Adrenal gland (tissue), 12 donors: Measurements from ENCODE around the gene LTB. TPM values are rescaled to one million over a fixed set of nuclear protein-coding genes. Genes with fewer than 3 reads are reported as not detected.
"Not testable (repeated sequence)": the region's sequence is repeated elsewhere in the genome, so short reads cannot be mapped to it uniquely, and the experiment has no call there.

Experiments used
- DNase-seq, 7 donors: peaks; one replicate each; pipeline ENCODE4 v3.0.0-alpha.2; 2019 to 2020
- H3K27ac ChIP-seq, 5 donors: fragments of 200-600 bp; sonication (generic) in 4 of 5; 1 replicate in 3 of 5; 2 replicates in 2 of 5; pipeline versions ENCODE4 v1.5.1 to v1.8.0; 2016 to 2020; ENCODE audit warnings: mild to moderate bottlenecking in 1 of 5
- H3K27me3 ChIP-seq: fragments of 200-600 bp; 2 replicates; pipeline ENCODE4 v1.8.0; 2021
- H3K36me3 ChIP-seq, 2 donors: fragments of 200-600 bp; replicated peaks in 1 of 2; 1 replicate in 1 of 2; 2 replicates in 1 of 2; pipeline versions ENCODE4 v1.5.1 to v1.8.0; 2018 to 2022
- H3K4me1 ChIP-seq, 2 donors: fragments of 200-600 bp; replicated peaks in 1 of 2; 1 replicate in 1 of 2; 2 replicates in 1 of 2; pipeline versions ENCODE4 v1.5.1 to v1.8.0; 2018 to 2021
- H3K4me3 ChIP-seq, 4 donors: fragments of 200-600 bp; sonication (generic) in 3 of 4; one replicate each; pipeline ENCODE4 v1.5.1; 2016 to 2018
- H3K9me3 ChIP-seq, 3 donors: fragments of 200-600 bp; sonication (generic) in 1 of 3; replicated peaks in 1 of 3; 1 replicate in 2 of 3; 2 replicates in 1 of 3; pipeline versions ENCODE4 v1.5.1 to v1.8.0; 2016 to 2021
- CTCF ChIP-seq, 6 experiments: fragments of 450-650 bp in 4 of 6; fragments of 200-600 bp in 2 of 6; sonication (generic) in 1 of 6; IDR thresholded peaks; 1 replicate in 5 of 6; 2 replicates in 1 of 6; pipeline versions ENCODE4 v1.5.1 to v1.8.0; 2016 to 2021; ENCODE audit warnings: antibody characterized with exemption in 6 of 6, mild to moderate bottlenecking in 2 of 6, moderate library complexity in 1 of 6
- POLR2A ChIP-seq, 2 donors: fragments of 450-650 bp; IDR thresholded peaks; one replicate each; pipeline ENCODE4 v1.6.1; 2017; ENCODE audit warnings: antibody characterized with exemption in 2 of 2, mild to moderate bottlenecking in 2 of 2, moderate library complexity in 1 of 2
- WGBS, 4 donors: extraction: QIAGEN DNeasy Blood & Tissue Kit in 2 of 4; methylation state at CpG; one replicate each; pipeline versions ENCODE4 v1.1.5 to v1.1.7; 2013 to 2017; 5-methylcytosine and 5-hydroxymethylcytosine counted together
- intact Hi-C, 2 donors: fragments of 100-400 bp; cut with DNase I; formaldehyde crosslinking; loops; one replicate each; pipeline versions ENCODE4 v1.14.1 to v1.15.0; 2022 to 2023
- polyA plus RNA-seq, 3 donors: library from polyadenylated mRNA; stranded (reverse); fragments of 200-250 nt in 2 of 3; fragments of 350-450 nt in 1 of 3; fragmentation: Illumina TruSeq in 1 of 3; extraction: RNeasy Lipid Tissue Mini Kit (QIAGEN cat#74804) in 1 of 3; gene quantifications; one replicate each; pipeline ENCODE4 v1.2.3, GENCODE V29; 2013 to 2014
- total RNA-seq, 9 donors: library from RNA; depleted of rRNA in 4 of 9; stranded (reverse); fragments of >200 nt in 4 of 9; fragments of 120-200 nt in 1 of 9; fragmentation: NEBNext Ultra II Directional in 1 of 9; extraction: Animal tissue kit (Norgen Biotek cat#: 25700) in 1 of 9; gene quantifications; one replicate each; pipeline versions ENCODE4 v1.1.0 to v1.2.4, GENCODE V29; 2013 to 2023
- donor health status: healthy with polysubstance abuse.
- donor health status: Bipolar disorder and iron deficiency.
- donor health status: DM: yes; HTN: yes; CAD: no.
- donor health status: DM: no; HTN: no; CAD: no.
- donor health status: DM: no; HTN: no; CAD: no.
- donor health status: DM: yes; HTN: yes; CAD: no.

Gene LTB
- total and polyA plus RNA-seq, 12 donors: 0.31 to 6.7 (median 1.1) TPM; not detected in 3

- TF ChIP-seq POLR2A (IDR thresholded peaks at IDR 0.05) (no peak), CTCF (IDR thresholded peaks at IDR 0.05) (no peak)
- H3K27ac ChIP-seq: peak overlapping the region in 4 of 5 donors; percentile 13 to 76 (median 43)
- H3K9me3 ChIP-seq: no peaks in the 10 kb centered on the region
- DNase-seq: no peak
- peaks cover 16 to 33% of the 10 kb centered on the region in 2 donors for H3K4me1 ChIP-seq
- intact Hi-C loops: no loop called here
- WGBS, 4 donors: 65 to 85% (median 72%) methylated on average over 23 to 24 of the region's 24 CpGs
- no peaks in the 10 kb centered on the region for H3K27me3 ChIP-seq
- H3K4me3 ChIP-seq: no peak overlapping the region
- peaks cover 0 to 43% of the 10 kb centered on the region in 2 donors for H3K36me3 ChIP-seq
Observed at GRCh38 chr6:31557443-31558317, 24.5 kb downstream of the LTB start.

- Histone ChIP-seq H3K27me3 (no peaks in the 10 kb centered on the region), H3K4me1 (peaks cover 16 to 33% of the 10 kb centered on the region in 2 donors), H3K36me3 (peaks cover 0 to 43% of the 10 kb centered on the region in 2 donors), H3K9me3 (no peaks in the 10 kb centered on the region), H3K4me3 (no peak overlapping the region), H3K27ac (no peak overlapping the region)
- TF ChIP-seq CTCF (IDR thresholded peaks at IDR 0.05): no peak
- no peak for TF ChIP-seq POLR2A (IDR thresholded peaks at IDR 0.05)
- intact Hi-C loops: no loop called here
- no peak for DNase-seq
- WGBS, 4 donors: 63 to 78% (median 74%) methylated on average over 3 of the region's 3 CpGs
Observed at GRCh38 chr6:31556307-31556706, 25.9 kb downstream of the LTB start.

- H3K4me1 ChIP-seq: peaks cover 9 to 18% of the 10 kb centered on the region in 2 donors
- H3K9me3 ChIP-seq, H3K4me3 ChIP-seq, H3K27me3 ChIP-seq, H3K27ac ChIP-seq, intact Hi-C loops: not testable (repeated sequence)
- TF ChIP-seq CTCF (IDR thresholded peaks at IDR 0.05): peak; percentile 10 to 59 (median 43)
- DNase-seq: peak in 6 of 7 donors; percentile 53 to 83 (median 69)
- peaks cover 0 to 18% of the 10 kb centered on the region in 2 donors for H3K36me3 ChIP-seq
- 43 to 56% (median 48%) methylated on average over 5 of the region's 5 CpGs for WGBS, 4 donors
Observed at GRCh38 chr6:31551371-31551770, 30.9 kb downstream of the LTB start.

- H3K27me3 ChIP-seq: no peaks in the 10 kb centered on the region
- DNase-seq: no peak
- peaks cover 9 to 23% of the 10 kb centered on the region in 2 donors for H3K4me1 ChIP-seq
- no peak for TF ChIP-seq POLR2A (IDR thresholded peaks at IDR 0.05)
- no peak for TF ChIP-seq CTCF (IDR thresholded peaks at IDR 0.05)
- H3K9me3 ChIP-seq: no peaks in the 10 kb centered on the region
- H3K4me3 ChIP-seq: peak overlapping the region in 1 of 4 donors; percentile 60
- intact Hi-C loops: loop anchor here in 1 of 2 donors (5.0 kb wide), 1 partner anchor 49 kb away; no protein-coding TSS in a partner anchor
- H3K36me3 ChIP-seq: peaks cover 0 to 11% of the 10 kb centered on the region in 2 donors
- WGBS, 4 donors: 94 to 95% (median 94%) methylated on average over 2 of the region's 2 CpGs
- peak overlapping the region in 3 of 5 donors; percentile 63 to 83 (median 77) for H3K27ac ChIP-seq
Observed at GRCh38 chr6:31548544-31548873, 33.7 kb downstream of the LTB start.
